H1 (cell line): ENCODE results near the gene MLH3. TPM values are rescaled to one million over a fixed set of nuclear protein-coding genes. Genes with fewer than 3 reads are reported as not detected.
"Not testable (repeated sequence)": the region's sequence is repeated elsewhere in the genome, so short reads cannot be mapped to it uniquely, and the experiment has no call there.

ENCODE experiments used
- CTCF ChIA-PET: fragments of 300-600 bp; sonication (Branson Sonifier 250); formaldehyde crosslinking; loops from one replicate; lab custom pipeline; 2021; ENCODE audit not compliant: partially characterized antibody; lab: Charles Lee
- POLR2A ChIA-PET: fragments of 300-600 bp; sonication (Branson Sonifier 250); formaldehyde crosslinking; loops from one replicate; lab custom pipeline; 2021; ENCODE audit warnings: inconsistent platforms; ENCODE audit not compliant: partially characterized antibody; lab: Charles Lee
- DNase-seq, 2 experiments: peaks; one replicate each; pipeline versions ENCODE4 v3.0.0 to v3.0.0-alpha.2; 2010 to 2022; ENCODE audit warnings: low spot score in 2 of 2, low read depth in 1 of 2, mixed read lengths in 1 of 2
- FAIRE-seq: peaks from 2 replicates; lab custom pipeline; 2011; peaks lifted over from hg19 to GRCh38; lab: Jason Lieb, UNC
- H2AFZ ChIP-seq: 2 replicates; pipeline ENCODE4 v1.8.1; 2012; ENCODE audit warnings: low read length, inconsistent platforms
- H2AK5ac ChIP-seq: 2 replicates; pipeline ENCODE4 v1.6.1; 2013; ENCODE audit warnings: low read depth, low read length
- H2BK120ac ChIP-seq: replicated peaks from 2 replicates; pipeline ENCODE3; 2013; ENCODE audit warnings: low read depth, low read length, inconsistent platforms
- H2BK12ac ChIP-seq: 2 replicates; pipeline ENCODE4 v1.6.1; 2013; ENCODE audit warnings: low read depth, low read length
- H2BK15ac ChIP-seq: 2 replicates; pipeline ENCODE4 v1.6.1; 2013; ENCODE audit warnings: low read length
- H2BK20ac ChIP-seq: 2 replicates; pipeline ENCODE4 v1.6.1; 2013; ENCODE audit warnings: low read length
- H2BK5ac ChIP-seq: 2 replicates; pipeline ENCODE4 v1.6.1; 2013; ENCODE audit warnings: low read depth, low read length
- H3K14ac ChIP-seq: 2 replicates; pipeline ENCODE4 v1.6.1; 2013; ENCODE audit warnings: inconsistent platforms; ENCODE audit not compliant: insufficient read length
- H3K18ac ChIP-seq: 2 replicates; pipeline ENCODE4 v1.6.1; 2013; ENCODE audit warnings: low read length; ENCODE audit errors: extremely low read depth
- H3K23ac ChIP-seq: 2 replicates; pipeline ENCODE4 v1.6.1; 2013; ENCODE audit warnings: inconsistent platforms; ENCODE audit not compliant: insufficient read length
- H3K23me2 ChIP-seq: 2 replicates; pipeline ENCODE4 v1.6.1; 2013; ENCODE audit warnings: low read depth, low read length
- H3K27ac ChIP-seq: 2 replicates; pipeline ENCODE4 v1.6.1; 2011; ENCODE audit warnings: low read depth, low read length, inconsistent platforms
- H3K27me3 ChIP-seq, 4 experiments: replicated peaks in 1 of 4; 1 replicate in 1 of 4; 2 replicates in 3 of 4; pipeline versions ENCODE4 v1.6.1 to v1.8.1; 2011 to 2013; ENCODE audit warnings: low read length in 3 of 4, mild to moderate bottlenecking in 3 of 4, inconsistent platforms in 2 of 4, mixed read lengths in 2 of 4, moderate library complexity in 1 of 4; ENCODE audit not compliant: control insufficient read depth in 3 of 4, insufficient read depth in 3 of 4; ENCODE audit errors: extremely low read depth in 1 of 4
- H3K36me3 ChIP-seq, 4 experiments: 2 replicates each; pipeline versions ENCODE4 v1.6.1 to v1.8.1; 2011 to 2013; ENCODE audit warnings: mild to moderate bottlenecking in 4 of 4, low read length in 3 of 4, moderate library complexity in 2 of 4, control low read depth in 1 of 4, inconsistent platforms in 1 of 4; ENCODE audit not compliant: insufficient read depth in 4 of 4, control insufficient read depth in 2 of 4
- H3K4ac ChIP-seq: replicated peaks from 2 replicates; pipeline ENCODE3; 2013; ENCODE audit warnings: low read length, low read depth, mixed read lengths, inconsistent platforms; ENCODE audit not compliant: insufficient read length
- H3K4me1 ChIP-seq, 4 experiments: replicated peaks in 1 of 4; 1 replicate in 1 of 4; 2 replicates in 3 of 4; pipeline versions ENCODE4 v1.6.1 to v1.8.1; 2011 to 2013; ENCODE audit warnings: low read length in 3 of 4, inconsistent platforms in 2 of 4, mixed read lengths in 1 of 4; ENCODE audit not compliant: insufficient read depth in 4 of 4, control insufficient read depth in 3 of 4
- H3K4me2 ChIP-seq, 2 experiments: 2 replicates each; pipeline versions ENCODE4 v1.6.1 to v1.8.1; 2011 to 2013; ENCODE audit warnings: low read depth in 2 of 2, low read length in 2 of 2, control low read depth in 1 of 2, inconsistent platforms in 1 of 2, mild to moderate bottlenecking in 1 of 2; ENCODE audit not compliant: insufficient read depth in 1 of 2
- H3K4me3 ChIP-seq, 4 experiments: fragments of 200-600, 300-600 bp in 1 of 4; sonication (generic), shearing (Covaris generic), sonication (Bioruptor Twin) in 1 of 4; 2 replicates each; pipeline versions ENCODE4 v1.5.1 to v1.8.1; 2011 to 2016; ENCODE audit warnings: low read length in 4 of 4, low read depth in 3 of 4, control low read depth in 2 of 4, inconsistent platforms in 2 of 4, mild to moderate bottlenecking in 2 of 4, mixed read lengths in 1 of 4, moderate library complexity in 1 of 4; ENCODE audit not compliant: insufficient read depth in 2 of 4; ENCODE audit errors: extremely low read depth in 1 of 4
- H3K56ac ChIP-seq: replicated peaks from 2 replicates; pipeline ENCODE3; 2013; ENCODE audit warnings: low read depth, mild to moderate bottlenecking, mixed read lengths, low read length, inconsistent platforms; ENCODE audit not compliant: insufficient read length
- H3K79me1 ChIP-seq: 2 replicates; pipeline ENCODE4 v1.6.1; 2013; ENCODE audit warnings: low read depth, low read length, control low read depth
- H3K79me2 ChIP-seq, 2 experiments: 2 replicates each; pipeline versions ENCODE4 v1.6.1 to v1.8.1; 2012 to 2013; ENCODE audit warnings: low read length in 2 of 2, mild to moderate bottlenecking in 2 of 2, inconsistent platforms in 1 of 2; ENCODE audit not compliant: insufficient read depth in 2 of 2, control insufficient read depth in 1 of 2
- H3K9ac ChIP-seq, 4 experiments: replicated peaks in 1 of 4; 1 replicate in 1 of 4; 2 replicates in 3 of 4; pipeline versions ENCODE4 v1.6.1 to v1.8.1; 2011 to 2013; ENCODE audit warnings: low read depth in 3 of 4, low read length in 3 of 4, control low read depth in 2 of 4, mild to moderate bottlenecking in 2 of 4, moderate library complexity in 2 of 4, inconsistent platforms in 1 of 4; ENCODE audit errors: extremely low read depth in 1 of 4
- H3K9me3 ChIP-seq, 2 experiments: 2 replicates each; pipeline versions ENCODE4 v1.6.1 to v1.8.1; 2012 to 2013; ENCODE audit warnings: mild to moderate bottlenecking in 2 of 2, moderate library complexity in 2 of 2, control low read depth in 1 of 2, inconsistent platforms in 1 of 2, low read depth in 1 of 2, low read length in 1 of 2, mixed read lengths in 1 of 2; ENCODE audit not compliant: insufficient read depth in 2 of 2
- H4K20me1 ChIP-seq, 2 experiments: replicated peaks in 1 of 2; 2 replicates each; pipeline versions ENCODE3 to v1.8.1; 2011 to 2013; ENCODE audit warnings: inconsistent platforms in 2 of 2, low read length in 2 of 2, mild to moderate bottlenecking in 1 of 2; ENCODE audit not compliant: insufficient read depth in 2 of 2, control insufficient read depth in 1 of 2
- H4K5ac ChIP-seq: 2 replicates; pipeline ENCODE4 v1.6.1; 2013; ENCODE audit warnings: low read length, low read depth, mixed read lengths, inconsistent platforms; ENCODE audit not compliant: insufficient read length
- H4K8ac ChIP-seq: 2 replicates; pipeline ENCODE4 v1.8.0; 2013; ENCODE audit warnings: mild to moderate bottlenecking, moderate library complexity, low read length, inconsistent platforms; ENCODE audit not compliant: insufficient read depth; ENCODE audit errors: extremely low read depth
- H4K91ac ChIP-seq: replicated peaks from 2 replicates; pipeline ENCODE3; 2013; ENCODE audit warnings: low read length, mixed read lengths, inconsistent platforms; ENCODE audit not compliant: insufficient read length
- WGBS, 2 experiments: shearing (Covaris generic) in 1 of 2; methylation state at CpG; one replicate each; pipeline versions ENCODE4 v1.1.6 to v1.1.7; 2013 to 2015; ENCODE audit warnings: low lambda C conversion rate in 2 of 2, mixed read lengths in 2 of 2, inconsistent platforms in 1 of 2, low coverage in 1 of 2, missing lambda C conversion rate in 1 of 2; ENCODE audit not compliant: insufficient replicate concordance in 2 of 2, insufficient coverage in 1 of 2, insufficient read length in 1 of 2; ENCODE audit errors: extremely low coverage in 1 of 2, missing lambda C conversion rate in 1 of 2; 5-methylcytosine and 5-hydroxymethylcytosine counted together
- polyA plus RNA-seq, 7 experiments: library from polyadenylated mRNA; depleted of rRNA in 3 of 7; stranded (reverse) in 5 of 7; unstranded in 2 of 7; fragments of >200 nt in 5 of 7; fragments of 200-250 nt in 2 of 7; gene quantifications; 1 replicate in 5 of 7; 2 replicates in 1 of 7; 4 replicates in 1 of 7; pipeline versions ENCODE4 v1.2.1 to v1.2.3, GENCODE V29; 2011 to 2013; ENCODE audit warnings: missing spikeins in 2 of 7, mixed read lengths in 2 of 7
- total RNA-seq: library from RNA; stranded (reverse); fragmentation: NEBNext Ultra II Directional; extraction: Animal tissue kit (Norgen Biotek cat#: 25700); gene quantifications from 2 replicates; pipeline ENCODE4 v1.2.1, GENCODE V29; 2021

MLH3 gene
- total and polyA plus RNA-seq, 2 of the 8 experiments (the other 6 are each of a cell fraction or from before 2014, with no cell fraction given): 9.3 to 20.1 TPM

GRCh38 chr14:74994182-74994581 lies 57.1 kb downstream of the MLH3 start:
- not testable (repeated sequence) for H3K23me2 ChIP-seq, FAIRE-seq, H2AK5ac ChIP-seq, H4K20me1 ChIP-seq, H3K9ac ChIP-seq, H3K27ac ChIP-seq, H4K91ac ChIP-seq, H3K4me2 ChIP-seq, H3K23ac ChIP-seq, H2BK12ac ChIP-seq, H3K27me3 ChIP-seq, H3K4ac ChIP-seq, H3K18ac ChIP-seq, H3K9me3 ChIP-seq, H2BK5ac ChIP-seq, H3K79me1 ChIP-seq, H4K5ac ChIP-seq, H3K14ac ChIP-seq, H2BK120ac ChIP-seq, DNase-seq, H2BK15ac ChIP-seq, H3K56ac ChIP-seq, H4K8ac ChIP-seq, H3K4me1 ChIP-seq, H3K36me3 ChIP-seq, H3K79me2 ChIP-seq, H3K4me3 ChIP-seq, H2AFZ ChIP-seq, H2BK20ac ChIP-seq
- 96% methylated on average over 21 of the region's 28 CpGs; no CpG with 5 or more reads in 1 of the 2 experiments for WGBS, 2 experiments
- ChIA-PET POLR2A (interaction anchor here (0.5 to 0.6 kb wide), 2 partner anchors 58 to 227 kb away, joined by 3 read pairs; no protein-coding TSS in a partner anchor), CTCF (interaction anchor here (1.0 kb wide), 1 partner anchor 9 kb away, joined by 3 read pairs; no protein-coding TSS in a partner anchor)
